Measurements from ENCODE around the gene EPHB2. TPM values are rescaled to one million over a fixed set of nuclear protein-coding genes. Genes with fewer than 3 reads are reported as not detected.
A peak's percentile ranks its signal among the peaks of the same experiment; 100 is the strongest.

EPHB2 gene
- total RNA-seq, 3 donors from 2014 or later, result 22.7 to 76.7 (median 70.8) TPM

GRCh38 chr1:22969304-22969709, 258.7 kb downstream of the EPHB2 start:
- H3K4me1 ChIP-seq (ENCODE audit: low read depth), result no peaks in the 10 kb centered on the region
- intact Hi-C loops (cut with DNase I, micrococcal nuclease), result no loop called here

GRCh38 chr1:22970096-22970495, 259.5 kb downstream of the EPHB2 start:
- intact Hi-C loops (cut with DNase I, micrococcal nuclease), result loop anchor here in 1 of 2 donors (10.0 kb wide), 1 partner anchor 215 kb away; no protein-coding TSS in a partner anchor
- Histone ChIP-seq H3K4me1 (ENCODE audit: low read depth) (no peaks in the 10 kb centered on the region), H3K9me3 (no peaks in the 10 kb centered on the region), H3K4me3 (no peak overlapping the region), H3K36me3 (ENCODE audit: low read depth) (no peaks in the 10 kb centered on the region)
- TF ChIP-seq, protein P1, sequence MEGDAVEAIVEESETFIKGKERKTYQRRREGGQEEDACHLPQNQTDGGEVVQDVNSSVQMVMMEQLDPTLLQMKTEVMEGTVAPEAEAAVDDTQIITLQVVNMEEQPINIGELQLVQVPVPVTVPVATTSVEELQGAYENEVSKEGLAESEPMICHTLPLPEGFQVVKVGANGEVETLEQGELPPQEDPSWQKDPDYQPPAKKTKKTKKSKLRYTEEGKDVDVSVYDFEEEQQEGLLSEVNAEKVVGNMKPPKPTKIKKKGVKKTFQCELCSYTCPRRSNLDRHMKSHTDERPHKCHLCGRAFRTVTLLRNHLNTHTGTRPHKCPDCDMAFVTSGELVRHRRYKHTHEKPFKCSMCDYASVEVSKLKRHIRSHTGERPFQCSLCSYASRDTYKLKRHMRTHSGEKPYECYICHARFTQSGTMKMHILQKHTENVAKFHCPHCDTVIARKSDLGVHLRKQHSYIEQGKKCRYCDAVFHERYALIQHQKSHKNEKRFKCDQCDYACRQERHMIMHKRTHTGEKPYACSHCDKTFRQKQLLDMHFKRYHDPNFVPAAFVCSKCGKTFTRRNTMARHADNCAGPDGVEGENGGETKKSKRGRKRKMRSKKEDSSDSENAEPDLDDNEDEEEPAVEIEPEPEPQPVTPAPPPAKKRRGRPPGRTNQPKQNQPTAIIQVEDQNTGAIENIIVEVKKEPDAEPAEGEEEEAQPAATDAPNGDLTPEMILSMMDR (IDR thresholded peaks at IDR 0.05), result no peak
- DNase-seq (no peak), ATAC-seq (no peak)

More at GRCh38 chr1:22969304-22969709, 258.7 kb downstream of the EPHB2 start:
- DNase-seq (peak in 1 of 3 donors; percentile 74), ATAC-seq (peak; percentile 88)
- TF ChIP-seq, protein P1 (IDR thresholded peaks at IDR 0.05), result no peak
- no peaks in the 10 kb centered on the region for H3K9me3 ChIP-seq
- no peak overlapping the region for H3K4me3 ChIP-seq
- H3K36me3 ChIP-seq (ENCODE audit: low read depth), result no peaks in the 10 kb centered on the region

Small RNA genes lying within 50 kb of the gene (microRNA-seq; reads per million reads assigned to microRNA genes)
- not detected for gene MIR4253
- gene MIR4684, result 0.70 reads per million

Other genes with a start within 250 kb of the EPHB2 start
- gene EPHA8, start 147.3 kb upstream of the EPHB2 start, total RNA-seq, result not detected
- gene C1QA, start 74.2 kb upstream of the EPHB2 start, total RNA-seq, result 100 to 1,000 TPM in 2 of 3 donors, 10 to 100 TPM in 1; 30.1 to 167 (median 134) TPM
- 100 to 1,000 TPM in 2 of 3 donors, 10 to 100 TPM in 1; 44.3 to 200 (median 189) TPM for gene C1QC, start 67.2 kb upstream of the EPHB2 start, total RNA-seq
- gene C1QB, start 57.6 kb upstream of the EPHB2 start, total RNA-seq, result 100 to 1,000 TPM in 2 of 3 donors, 10 to 100 TPM in 1; 36.9 to 217 (median 215) TPM